ENCODE data around the gene SGTA.
A peak's percentile ranks its signal among the peaks of the same experiment; 100 is the strongest.

SGTA gene

DNA sequence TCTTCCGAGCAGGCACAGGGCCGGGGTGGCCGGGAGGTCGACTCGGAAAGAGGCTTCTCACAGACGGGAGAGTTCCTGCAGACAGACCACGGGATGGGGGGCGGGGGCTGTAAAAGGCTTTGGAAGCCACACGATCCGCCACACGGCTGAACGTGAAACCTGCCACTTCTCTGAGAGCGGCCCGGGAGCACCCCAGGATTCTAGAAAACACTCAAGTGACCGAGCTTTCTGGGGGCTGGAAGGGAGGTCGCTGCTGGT is 27.7 kb downstream of the SGTA start:
- DNase-seq (no peak), ATAC-seq (no peak)

DNA sequence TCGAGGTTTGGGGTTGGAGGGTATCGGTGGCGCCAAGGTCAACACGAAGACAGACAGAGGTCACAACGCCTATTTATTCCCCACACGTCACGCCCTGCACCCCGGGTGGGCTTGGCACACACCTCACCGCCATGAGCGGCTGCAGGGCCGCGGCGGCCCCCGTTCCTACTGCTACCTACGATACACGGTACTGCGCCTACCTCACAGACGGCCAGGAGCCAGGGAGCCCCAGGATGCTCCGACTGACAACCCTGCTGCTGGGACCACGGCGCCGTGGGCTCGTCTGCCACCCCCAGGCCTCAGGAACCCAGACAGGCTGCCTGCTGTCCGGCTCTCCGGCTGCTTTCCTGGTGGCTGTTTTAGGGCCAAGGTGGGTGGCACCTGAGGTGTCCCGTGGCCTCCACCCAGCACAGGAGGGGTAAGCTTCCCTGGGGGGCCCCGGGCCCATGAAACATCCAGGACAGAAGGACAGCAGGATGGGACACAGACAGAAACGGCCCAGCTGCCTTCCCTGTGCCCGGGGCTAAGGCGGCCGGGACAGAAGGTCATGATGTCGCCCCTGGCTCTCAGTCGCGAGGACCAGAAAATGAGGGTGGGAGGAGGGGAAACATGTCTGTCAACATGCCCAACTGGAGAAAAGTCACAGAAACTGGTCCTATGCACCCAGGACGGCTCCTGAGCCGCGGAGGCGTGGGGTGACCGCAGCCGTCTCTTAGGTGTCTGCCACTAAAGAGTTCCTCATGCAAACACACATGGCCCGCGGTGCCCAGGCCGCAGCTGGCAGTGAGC is 28.2 kb downstream of the SGTA start:
- DNase-seq: no peak
- ATAC-seq: no peak

DNA sequence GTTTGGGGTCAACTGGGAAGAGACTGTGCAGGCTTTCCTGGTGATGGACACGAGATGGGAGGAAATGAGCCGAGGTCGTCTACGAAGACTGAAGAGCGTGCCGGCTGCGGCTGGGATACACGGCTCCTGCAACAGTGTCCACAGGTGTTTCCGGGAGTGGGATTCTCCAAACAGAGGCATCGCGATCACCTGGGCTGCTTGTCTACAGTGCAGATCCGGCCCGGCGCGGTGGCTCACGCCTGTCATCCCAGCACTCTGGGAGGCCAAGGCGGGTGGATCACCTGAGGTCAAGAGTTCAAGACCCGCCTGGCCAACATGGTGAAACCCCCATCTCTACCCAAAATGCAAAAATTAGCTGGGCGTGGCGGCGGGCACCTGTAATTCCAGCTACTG is 31.6 kb downstream of the SGTA start:
- DNase-seq (no peak), ATAC-seq (no peak)

DNA sequence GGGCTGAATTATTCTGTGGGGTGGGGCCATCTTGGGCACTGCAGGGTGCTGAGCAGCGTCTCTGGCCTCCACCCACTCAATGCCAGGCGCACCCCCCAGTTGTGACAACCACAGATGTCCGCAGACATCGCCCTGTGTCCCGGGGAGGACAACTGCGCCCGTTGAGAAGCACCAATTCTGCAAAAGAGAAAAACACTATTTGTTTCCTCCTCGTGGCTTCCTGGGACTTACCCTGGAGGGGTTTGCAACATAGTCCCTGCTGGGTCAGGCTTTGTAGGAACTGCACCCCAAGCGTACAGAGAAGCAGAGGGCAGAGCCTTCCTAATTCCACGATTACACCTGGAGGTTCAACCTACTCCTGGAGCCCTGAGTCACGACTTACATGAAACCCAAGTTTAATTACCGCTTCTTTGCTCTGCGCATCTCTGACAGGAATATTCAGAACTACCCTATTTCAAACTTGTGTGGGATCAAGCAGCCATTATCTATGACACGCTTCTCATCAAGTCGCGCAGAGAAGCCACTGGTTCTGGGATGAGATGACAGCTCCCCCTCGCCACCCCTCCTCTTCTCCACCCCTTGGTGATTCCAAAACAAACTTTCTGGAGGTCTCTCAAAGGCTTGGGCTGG is 32.1 kb downstream of the SGTA start:
- DNase-seq (no peak), ATAC-seq (no peak)

DNA sequence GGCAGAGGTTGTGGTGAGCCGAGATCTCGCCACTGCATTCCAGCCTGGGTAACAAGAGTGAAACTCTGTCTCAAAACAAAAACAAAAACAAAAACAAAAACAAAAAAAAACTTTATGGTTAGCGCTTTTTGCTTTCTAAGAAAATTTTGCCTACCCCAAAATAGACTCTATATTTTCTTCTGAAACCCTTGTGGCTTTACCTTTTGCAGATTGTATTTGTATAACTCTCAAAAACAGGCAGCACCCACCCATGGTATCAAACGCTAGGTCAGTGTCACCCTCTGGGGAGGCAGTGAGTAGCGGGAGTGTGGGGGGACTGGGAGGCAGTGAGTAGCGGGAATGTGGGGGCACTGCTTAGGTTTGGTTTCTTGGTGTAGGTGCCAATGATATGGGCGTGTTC is 35.7 kb downstream of the SGTA start:
- ATAC-seq: no peak
- DNase-seq: no peak

DNA sequence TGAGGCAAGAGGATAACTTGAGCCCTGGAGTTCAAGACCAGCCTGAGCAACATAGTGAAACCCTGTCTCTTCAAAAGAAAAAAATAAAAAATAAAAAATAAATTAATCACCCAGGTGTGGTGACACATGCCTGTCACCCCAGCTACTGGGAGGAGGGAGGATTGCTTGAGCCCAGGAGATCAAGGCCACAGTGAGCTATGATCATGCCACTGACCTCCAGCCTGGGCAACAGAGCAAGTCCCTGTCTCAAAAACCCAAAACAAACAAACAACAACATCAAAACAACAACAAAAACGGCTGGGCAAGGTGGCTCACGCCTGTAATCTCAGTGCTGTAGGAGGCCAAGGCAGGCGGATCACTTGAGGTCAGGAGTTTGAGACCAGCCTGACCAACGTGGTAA is 39.0 kb downstream of the SGTA start:
- no peak for ATAC-seq
- no peak for DNase-seq

DNA sequence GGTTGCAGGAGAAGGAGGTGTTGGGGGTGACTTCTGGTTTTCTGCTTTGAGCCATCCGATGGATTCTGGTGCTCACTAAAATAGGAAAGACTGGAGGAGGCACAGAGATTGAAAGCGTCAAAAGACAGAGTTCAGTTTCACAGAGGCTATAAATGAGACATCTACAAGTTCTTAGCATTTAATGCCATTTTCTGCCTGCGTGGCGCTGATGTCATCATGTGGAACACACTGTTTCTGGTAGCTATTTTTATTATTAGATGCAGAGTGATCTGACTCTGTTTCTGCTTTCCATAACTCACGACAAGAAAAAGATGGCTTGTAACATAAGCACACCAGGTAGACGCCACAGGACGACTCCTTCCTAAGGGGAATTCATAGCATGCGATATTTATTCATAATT is 40.0 kb downstream of the SGTA start:
- DNase-seq (no peak), ATAC-seq (no peak)

DNA sequence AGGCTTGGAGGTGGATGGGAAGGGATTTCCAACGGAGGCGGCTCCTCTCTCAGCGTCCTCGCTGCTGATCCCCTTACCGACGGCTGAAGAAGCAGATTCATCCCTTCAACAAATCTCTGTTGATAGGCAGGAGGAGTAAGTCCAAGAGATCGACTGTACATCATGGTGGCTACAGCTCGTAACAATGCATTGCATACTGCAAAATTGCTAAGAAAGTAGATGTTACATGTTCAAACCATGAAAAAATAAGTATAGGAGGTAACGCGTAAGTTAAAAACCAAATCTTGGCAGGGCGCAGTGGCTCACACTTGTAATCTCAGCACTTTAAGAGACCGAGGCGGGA is 42.8 kb downstream of the SGTA start:
- ATAC-seq (no peak), DNase-seq (no peak)

DNA sequence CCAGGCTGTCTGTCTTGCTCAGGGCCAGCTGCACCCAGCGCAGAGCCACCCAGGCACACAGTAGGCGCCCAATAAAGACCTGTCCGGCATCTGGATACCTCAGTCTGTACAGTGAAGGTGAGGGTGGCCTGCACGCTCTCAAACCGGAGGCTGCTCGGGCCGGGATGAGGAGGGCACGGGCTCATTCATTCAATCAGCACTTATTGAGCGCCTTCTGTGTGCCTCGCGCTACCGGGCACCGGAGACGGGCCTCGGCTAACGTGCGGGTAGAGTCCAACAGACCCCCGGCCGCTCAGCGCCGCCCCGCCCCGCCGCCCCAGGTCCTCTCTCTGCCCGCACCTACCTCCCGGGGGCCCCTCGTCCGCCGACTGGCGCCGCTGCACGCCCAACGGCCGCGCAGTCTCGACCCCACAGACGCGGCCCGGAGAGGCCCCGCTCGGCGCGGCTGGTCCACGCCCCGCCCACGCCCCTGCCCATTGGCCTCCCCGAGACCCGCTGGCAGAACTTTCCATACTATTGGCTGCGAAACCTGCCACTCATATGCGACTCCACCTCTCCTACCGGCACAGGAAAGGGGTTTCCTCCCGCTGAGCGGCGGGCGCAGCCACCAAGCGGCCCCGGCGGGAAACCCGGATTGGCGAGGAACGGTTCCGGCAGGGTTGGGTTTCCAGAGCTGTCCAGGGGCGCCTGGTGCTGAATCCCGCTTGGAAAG is 43.3 kb downstream of the SGTA start, which contains the start of gene SLC39A3:
TSS of gene SLC39A3 (minus strand) at position 416 of the 712 bp plus-strand sequence. CDS start 2,760 bp downstream, outside the sequence.
- ATAC-seq: peak; percentile 99
- peak; percentile 99 for DNase-seq

DNA sequence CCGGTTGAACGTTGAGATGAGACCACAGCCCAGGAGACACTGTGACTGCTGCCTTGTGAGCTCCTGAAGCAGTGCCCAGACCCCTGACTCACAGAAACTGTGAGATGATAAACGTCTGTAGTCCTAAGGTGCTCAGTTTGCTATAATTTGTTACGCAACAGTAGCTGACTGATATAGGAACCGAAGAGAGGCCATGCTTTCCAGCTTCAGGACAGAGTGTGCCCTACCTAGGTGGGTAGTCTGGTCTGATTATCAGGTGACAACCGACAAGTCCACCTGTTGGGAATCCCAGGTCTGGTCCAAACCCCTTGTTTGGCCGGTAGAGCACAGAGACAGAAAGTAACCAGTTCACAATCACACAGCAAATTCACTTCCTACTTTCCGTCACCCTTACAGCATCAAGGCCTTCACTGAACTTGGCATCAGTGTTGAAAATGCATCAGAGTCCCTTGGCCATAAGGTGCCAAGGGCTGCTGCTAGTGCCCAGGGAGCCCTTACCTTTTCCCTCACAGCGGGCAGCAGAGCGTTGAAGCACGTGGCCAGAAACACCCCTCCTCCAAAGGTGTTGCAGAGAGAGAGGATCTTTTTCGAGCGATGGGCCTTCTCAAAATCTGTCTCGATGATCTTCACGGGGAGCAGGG is 46.4 kb downstream of the SGTA start:
- DNase-seq (no peak), ATAC-seq (no peak)

DNA sequence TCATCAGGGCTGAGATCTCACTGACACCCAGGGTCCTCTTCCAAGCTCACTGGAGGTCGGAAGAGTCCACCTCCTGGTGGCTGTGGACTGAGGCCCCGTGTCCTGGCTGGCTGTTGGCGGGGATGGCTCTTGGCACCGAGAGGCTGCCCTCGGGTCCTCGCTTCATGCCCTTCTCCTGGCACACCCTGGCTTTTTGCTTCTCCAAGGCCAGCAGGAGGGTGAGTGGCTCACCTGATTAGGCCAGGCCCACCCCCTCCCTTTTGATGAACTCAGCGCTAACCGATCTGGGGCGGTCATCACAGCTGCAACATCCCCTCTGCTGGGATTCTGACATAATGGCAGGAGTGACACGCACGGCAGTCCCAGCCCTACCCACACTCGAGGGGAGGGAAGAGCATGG is 47.7 kb downstream of the SGTA start:
- DNase-seq: no peak
- ATAC-seq: no peak

DNA sequence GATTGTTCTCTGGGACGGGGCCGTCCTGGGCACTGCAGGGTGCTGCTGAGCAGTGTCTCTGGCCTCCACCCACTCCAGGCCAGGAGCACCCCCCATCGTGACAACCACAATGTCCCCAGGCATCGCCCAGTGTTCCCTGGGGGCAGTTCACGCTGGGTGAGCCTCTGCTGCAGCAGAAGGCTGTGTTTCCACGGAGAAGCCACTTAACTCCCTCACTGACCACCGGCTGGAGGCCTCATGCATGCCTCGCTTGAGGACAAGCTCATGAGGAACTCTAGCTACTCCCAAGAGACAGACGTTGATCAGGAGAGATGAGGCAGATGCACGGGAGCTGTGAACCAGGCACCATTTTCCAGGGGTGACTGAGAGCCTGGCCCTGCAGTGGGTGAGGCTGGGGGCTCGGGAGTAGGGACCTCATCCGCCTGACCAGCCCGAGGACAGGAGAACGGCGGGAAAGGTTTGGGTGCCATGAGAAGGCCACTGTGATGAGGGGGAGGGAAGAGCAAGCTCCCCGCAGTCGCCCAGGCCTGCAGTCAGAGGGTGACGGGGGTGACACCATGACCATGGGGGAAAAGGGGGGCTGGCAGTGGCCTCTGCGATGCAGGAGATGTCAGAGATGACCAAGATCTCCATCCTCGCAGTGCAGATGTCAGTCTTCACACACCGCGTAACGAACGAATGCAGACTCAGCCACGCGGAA is 48.3 kb downstream of the SGTA start:
- no peak for ATAC-seq
- no peak for DNase-seq

DNA sequence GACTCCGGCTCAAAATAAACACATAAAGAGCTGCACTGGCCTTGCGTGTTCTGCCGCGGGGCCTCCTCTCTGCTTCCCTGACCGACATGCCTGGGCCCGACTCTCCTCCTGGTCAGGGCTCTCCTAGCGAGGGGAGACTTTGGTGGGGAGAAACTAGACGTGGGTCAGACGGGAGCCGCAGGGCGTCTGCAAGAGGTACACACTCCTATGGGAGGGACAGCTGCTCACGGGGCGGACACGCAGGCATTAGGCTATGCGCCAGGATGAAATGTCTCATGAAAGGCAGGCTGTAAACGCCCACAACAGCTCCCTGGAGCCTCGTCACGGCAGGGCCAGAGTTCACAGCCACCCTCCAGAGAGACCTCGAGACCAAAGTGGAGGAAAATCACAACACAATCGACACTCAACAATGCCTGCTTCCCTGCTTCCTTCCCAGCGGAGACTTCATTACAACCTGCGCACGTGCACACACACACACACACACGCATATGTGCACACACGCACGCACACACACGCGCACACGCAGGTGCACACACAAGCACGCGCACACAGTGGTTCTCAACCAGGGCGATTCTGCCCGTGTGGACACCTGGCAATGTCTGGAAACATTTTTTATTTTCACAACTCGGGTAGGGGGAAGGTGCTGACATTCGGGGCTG is 49.0 kb downstream of the SGTA start:
- DNase-seq (no peak), ATAC-seq (no peak)

DNA sequence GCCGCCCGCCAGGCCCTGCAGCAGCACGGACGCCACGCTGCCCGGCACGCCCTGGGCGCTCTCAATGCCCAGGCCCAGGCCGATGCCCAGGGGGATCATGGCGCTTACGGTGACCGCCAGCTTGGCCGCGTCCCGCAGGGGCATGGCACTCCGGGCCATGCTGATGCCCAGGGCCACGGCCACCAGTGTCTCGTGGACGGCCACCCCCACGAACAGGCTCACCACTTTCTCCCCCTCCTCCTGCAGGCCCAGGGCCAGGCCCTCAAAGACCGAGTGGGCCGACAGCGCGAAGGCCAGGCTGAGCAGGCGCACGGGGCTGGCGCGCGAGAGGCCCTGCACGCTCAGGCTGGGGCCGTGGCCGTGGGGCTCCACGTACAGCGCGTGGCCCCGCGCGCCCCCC is 50.2 kb downstream of the SGTA start:
- ATAC-seq (no peak), DNase-seq (no peak)

DNA sequence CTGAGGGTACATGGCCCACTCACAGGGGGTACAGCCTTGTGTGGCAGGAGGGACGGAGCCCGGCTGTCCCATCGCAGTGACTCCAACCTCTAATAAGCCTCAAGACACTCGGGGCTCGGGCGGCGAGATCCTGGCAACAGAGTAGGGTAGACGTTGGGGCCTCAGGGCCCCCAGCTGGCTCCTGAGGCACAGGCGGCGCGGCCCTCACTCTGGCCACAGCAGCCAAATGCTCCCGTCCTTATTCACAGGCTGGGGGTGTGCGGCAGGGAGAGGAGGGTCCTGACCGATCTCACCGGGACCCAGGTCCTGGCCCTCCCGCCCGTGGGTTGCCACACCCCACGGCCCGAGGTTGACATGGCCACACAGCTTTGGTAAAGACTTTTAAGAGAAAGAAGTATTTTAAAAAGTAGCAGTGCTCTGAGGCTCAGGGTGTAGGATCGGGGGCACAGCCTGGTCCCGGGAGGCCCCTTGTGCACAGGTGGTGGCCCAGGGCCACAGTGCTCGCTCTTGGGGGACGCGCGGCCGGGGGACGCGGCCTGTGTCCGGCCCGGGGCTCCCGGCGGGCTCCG is 50.8 kb downstream of the SGTA start:
- ATAC-seq (no peak), DNase-seq (no peak)

DNA sequence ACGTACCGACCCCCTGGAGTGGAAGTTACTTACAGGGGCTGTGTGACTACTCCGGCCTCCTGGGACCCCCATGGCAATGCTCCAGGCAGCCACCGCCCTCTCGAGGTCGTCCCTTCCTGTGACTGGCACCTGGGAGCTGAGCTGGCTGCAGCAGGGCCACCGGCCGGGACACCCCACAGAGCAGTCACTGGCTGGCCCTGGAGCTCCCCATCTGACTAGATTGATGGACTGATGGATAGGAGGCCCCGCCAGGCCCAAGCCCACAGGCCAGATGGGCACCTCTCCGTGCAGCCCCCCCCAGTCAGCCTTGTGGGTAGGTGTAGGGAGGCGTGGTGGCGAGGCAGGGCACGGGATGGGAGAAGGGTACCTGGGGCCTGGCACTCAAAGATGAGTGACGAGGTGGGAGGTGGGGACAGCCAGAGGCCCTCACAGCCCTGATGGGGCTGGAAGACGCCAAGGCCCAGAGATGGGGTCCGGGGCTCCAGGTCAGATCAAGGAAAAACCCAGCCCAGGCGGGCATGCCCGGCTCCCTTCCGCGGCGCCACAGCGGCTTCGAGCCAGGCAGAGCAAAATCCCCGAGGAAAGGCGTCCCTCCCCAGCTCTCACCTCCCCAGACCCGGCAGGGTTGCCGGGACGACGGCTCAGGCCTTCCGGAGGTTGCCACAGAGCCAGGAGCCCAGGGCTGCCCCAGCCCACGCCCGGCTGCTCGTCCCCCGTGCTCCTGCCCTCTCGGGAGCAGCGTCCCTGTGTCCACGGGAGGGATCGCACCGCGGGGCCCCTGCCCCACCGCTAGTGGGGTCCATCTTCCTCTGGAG is 51.7 kb downstream of the SGTA start:
- DNase-seq (no peak), ATAC-seq (no peak)

DNA sequence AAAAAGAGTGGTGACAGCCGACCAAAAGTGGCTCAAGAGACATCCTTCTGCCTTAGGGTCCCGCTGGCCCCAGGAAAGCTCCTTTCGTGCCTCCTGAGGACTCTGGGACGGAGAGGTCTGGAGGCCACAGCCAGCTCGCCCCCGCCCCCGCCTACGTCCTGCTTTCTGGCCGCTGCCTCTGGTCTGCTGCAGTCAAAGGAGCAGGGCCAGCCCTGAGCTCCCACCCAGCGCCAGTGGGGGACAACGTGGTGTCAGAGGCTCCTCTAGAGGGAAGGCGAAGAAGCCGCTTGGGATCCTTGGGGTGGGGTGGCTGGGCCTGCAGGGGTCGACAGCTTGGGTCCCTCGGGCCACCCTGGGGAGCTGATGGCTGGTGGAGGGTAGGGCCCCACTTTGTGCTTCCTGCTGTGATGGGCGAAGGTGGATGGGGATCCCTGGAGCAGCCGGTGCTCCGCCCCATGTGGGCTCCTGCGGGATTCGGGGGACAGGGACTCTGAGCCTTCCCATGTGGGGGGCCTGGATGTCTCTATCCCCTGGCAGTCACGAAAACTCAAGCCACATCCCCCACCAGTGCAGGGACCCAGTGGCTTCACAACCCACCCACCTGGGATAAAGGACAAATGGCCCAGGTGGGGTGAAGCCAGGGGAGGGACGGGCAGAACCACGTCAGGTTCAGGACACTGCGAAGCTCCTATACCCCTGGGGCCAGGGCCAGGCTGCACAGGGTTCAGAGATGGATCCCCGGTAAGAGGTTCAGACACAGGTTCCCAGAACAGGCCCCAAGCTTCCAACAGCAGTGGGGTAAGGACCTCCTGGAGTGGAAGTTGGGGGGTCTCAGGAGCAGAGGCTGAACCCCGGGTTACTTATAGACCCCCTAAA is 52.9 kb downstream of the SGTA start:
- no peak for ATAC-seq
- no peak for DNase-seq

DNA sequence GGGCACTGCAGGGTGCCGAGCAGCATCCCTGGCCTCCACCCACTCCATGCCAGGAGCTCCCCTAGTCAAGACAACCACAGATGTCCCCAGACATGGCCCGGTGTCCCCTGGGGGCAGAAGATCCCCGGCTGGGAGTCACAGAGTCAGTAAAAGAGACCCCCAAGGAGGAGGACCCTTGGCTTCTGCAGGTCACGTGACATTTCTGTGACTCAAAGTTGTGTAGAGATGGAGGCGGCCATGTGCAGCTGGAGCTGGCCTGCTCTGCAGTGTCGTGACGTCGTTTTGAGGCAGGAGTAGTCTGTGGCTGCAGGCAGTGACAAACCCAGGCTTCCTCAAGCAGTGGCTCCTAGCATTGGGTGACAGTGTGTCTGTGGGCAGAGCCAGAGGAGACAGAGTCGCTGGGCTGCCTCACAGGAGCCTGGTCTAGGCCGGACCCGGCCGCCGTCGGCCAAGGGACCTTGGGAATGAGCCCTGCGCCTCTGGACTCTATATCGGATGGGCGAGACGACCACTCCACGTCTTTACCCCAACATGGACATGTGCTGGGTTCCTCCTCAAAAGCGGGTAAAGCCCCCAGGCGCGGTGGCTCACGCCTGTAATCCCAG is 54.2 kb downstream of the SGTA start:
- ATAC-seq: no peak
- no peak for DNase-seq

DNA sequence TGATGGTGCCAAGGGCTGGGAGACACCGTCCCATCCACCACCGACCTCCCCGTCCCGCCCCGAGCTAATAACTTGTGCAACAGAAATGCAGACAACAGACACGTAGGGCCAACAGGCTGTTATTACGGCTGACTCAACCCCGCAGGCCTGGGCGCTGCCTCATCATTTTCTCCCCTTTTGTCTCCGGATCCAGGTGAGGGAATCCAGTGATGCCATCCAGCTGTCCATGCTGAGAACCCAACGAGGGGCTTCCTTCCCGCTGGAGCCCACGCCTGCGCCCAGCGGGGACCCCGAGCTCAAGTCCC is 55.5 kb downstream of the SGTA start:
- no peak for DNase-seq
- no peak for ATAC-seq

Data from stimulated activated naive CD8-positive, alpha-beta T cell treated with anti-CD3 and anti-CD28 coated beads, Interleukin-15, Interleukin-2, amounts not matched to agents 100 U/mL and 50 U/mL, for 24 hours (primary cell).